Skeletal muscle tissue (tissue), 4 donors: ENCODE measurements around the gene HNF1B. TPM values are rescaled to one million over a fixed set of nuclear protein-coding genes. Genes with fewer than 3 reads are reported as not detected.

Source experiments
- H3K27ac ChIP-seq: one replicate; pipeline ENCODE4 v1.7.0; 2013; ENCODE audit warnings: mild to moderate bottlenecking, low read depth, low read length, inconsistent platforms
- H3K27me3 ChIP-seq, 3 donors: one replicate each; pipeline ENCODE4 v1.7.0; 2013; ENCODE audit warnings: low read length in 3 of 3; ENCODE audit not compliant: control insufficient read depth in 3 of 3, insufficient read depth in 3 of 3
- H3K36me3 ChIP-seq, 3 donors: one replicate each; pipeline ENCODE4 v1.7.0; 2013; ENCODE audit warnings: low read length in 3 of 3; ENCODE audit not compliant: control insufficient read depth in 3 of 3, insufficient read depth in 3 of 3
- H3K4me1 ChIP-seq, 3 donors: one replicate each; pipeline ENCODE4 v1.7.0; 2013; ENCODE audit warnings: low read length in 3 of 3, mild to moderate bottlenecking in 3 of 3; ENCODE audit not compliant: control insufficient read depth in 3 of 3, insufficient read depth in 3 of 3
- H3K4me3 ChIP-seq, 3 donors: one replicate each; pipeline ENCODE4 v1.7.0; 2013; ENCODE audit warnings: low read length in 3 of 3
- H3K9ac ChIP-seq, 3 donors: one replicate each; pipeline ENCODE4 v1.7.0; 2013; ENCODE audit warnings: low read length in 3 of 3, mild to moderate bottlenecking in 3 of 3, moderate library complexity in 2 of 3, low read depth in 1 of 3
- H3K9me3 ChIP-seq, 3 donors: one replicate each; pipeline ENCODE4 v1.7.0; 2013; ENCODE audit warnings: low read length in 3 of 3; ENCODE audit not compliant: control insufficient read depth in 3 of 3
- total RNA-seq: library from RNA; depleted of rRNA; stranded (reverse); fragments of >200 nt; gene quantifications from one replicate; pipeline ENCODE4 v1.2.3, GENCODE V29; 2014
- donor health status: Osteomylitis.

The HNF1B gene
- total RNA-seq, 1 donor from 2014 or later = not detected

DNA sequence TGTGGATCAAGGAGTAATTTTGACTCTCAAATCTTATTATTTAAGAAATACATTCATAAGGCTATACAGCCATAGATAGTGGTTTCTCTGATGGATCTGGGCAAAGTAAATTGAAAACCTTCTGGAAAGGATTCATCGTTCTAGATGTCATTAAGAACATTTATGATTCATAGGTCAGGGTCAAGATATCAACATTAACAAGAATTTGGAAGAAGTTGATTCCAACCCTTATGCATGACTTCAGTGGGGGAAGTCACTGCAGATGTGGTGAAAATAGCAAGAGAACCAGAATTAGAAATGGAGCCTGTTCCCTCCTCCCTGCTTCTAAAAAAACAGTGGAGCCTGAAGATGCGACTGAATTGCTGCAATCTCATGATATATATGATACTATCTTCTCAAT is 36.6 kb upstream of the HNF1B start:
- no peak overlapping the region for H3K9ac ChIP-seq
- no peaks in the 10 kb centered on the region for H3K4me1 ChIP-seq
- no peak overlapping the region for H3K4me3 ChIP-seq
- no peaks in the 10 kb centered on the region for H3K36me3 ChIP-seq
- no peaks in the 10 kb centered on the region for H3K27me3 ChIP-seq
- no peak overlapping the region for H3K27ac ChIP-seq
- H3K9me3 ChIP-seq = no peaks in the 10 kb centered on the region

GRCh38 chr17:37779554-37779953 is 34.7 kb upstream of the HNF1B start:
- H3K4me1 ChIP-seq = no peaks in the 10 kb centered on the region
- no peaks in the 10 kb centered on the region for H3K36me3 ChIP-seq
- H3K9ac ChIP-seq = no peak overlapping the region
- H3K27me3 ChIP-seq = no peaks in the 10 kb centered on the region
- no peak overlapping the region for H3K27ac ChIP-seq
- no peaks in the 10 kb centered on the region for H3K9me3 ChIP-seq
- no peak overlapping the region for H3K4me3 ChIP-seq

- H3K9me3 ChIP-seq = no peaks in the 10 kb centered on the region
- no peaks in the 10 kb centered on the region for H3K36me3 ChIP-seq
- no peak overlapping the region for H3K9ac ChIP-seq
- H3K4me1 ChIP-seq = no peaks in the 10 kb centered on the region
- H3K27me3 ChIP-seq = no peaks in the 10 kb centered on the region
- H3K4me3 ChIP-seq = no peak overlapping the region
- no peak overlapping the region for H3K27ac ChIP-seq
Observed at GRCh38 chr17:37774504-37774903, 29.6 kb upstream of the HNF1B start.

- H3K4me3 ChIP-seq = no peak overlapping the region
- no peak overlapping the region for H3K9ac ChIP-seq
- no peaks in the 10 kb centered on the region for H3K9me3 ChIP-seq
- no peaks in the 10 kb centered on the region for H3K4me1 ChIP-seq
- peaks cover 0 to 3% (median 0%) of the 10 kb centered on the region in 3 donors for H3K27me3 ChIP-seq
- no peaks in the 10 kb centered on the region for H3K36me3 ChIP-seq
- H3K27ac ChIP-seq = no peak overlapping the region
Observed at GRCh38 chr17:37772982-37773381, 28.1 kb upstream of the HNF1B start.

GRCh38 chr17:37770631-37771518 is 26.0 kb upstream of the HNF1B start:
- H3K4me1 ChIP-seq = no peaks in the 10 kb centered on the region
- no peak overlapping the region for H3K4me3 ChIP-seq
- peaks cover 3 to 10% (median 5%) of the 10 kb centered on the region in 3 donors for H3K27me3 ChIP-seq
- H3K9ac ChIP-seq = no peak overlapping the region
- no peaks in the 10 kb centered on the region for H3K36me3 ChIP-seq
- H3K27ac ChIP-seq = no peak overlapping the region
- H3K9me3 ChIP-seq = no peaks in the 10 kb centered on the region

DNA sequence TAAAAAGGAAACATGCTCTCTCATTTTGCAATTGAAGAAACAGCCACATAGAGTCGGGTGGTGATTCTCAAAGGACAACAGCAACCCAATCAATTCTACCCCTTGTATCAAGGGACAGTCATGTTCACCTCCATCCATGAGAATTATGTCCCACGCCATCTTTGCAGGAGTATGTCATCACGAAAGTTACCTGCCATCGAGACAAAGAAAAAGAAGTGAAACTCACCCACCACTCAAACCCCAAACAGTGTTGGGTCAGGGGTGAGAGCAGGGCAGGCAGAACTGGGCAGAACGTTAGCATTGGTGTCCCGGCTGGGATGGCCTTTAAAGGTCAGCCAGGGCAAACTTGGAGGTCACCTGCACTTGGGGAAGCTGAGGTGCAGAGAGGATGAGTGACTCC is 24.2 kb upstream of the HNF1B start:
- Histone ChIP-seq H3K27ac (no peak overlapping the region), H3K36me3 (no peaks in the 10 kb centered on the region), H3K27me3 (peaks cover 3 to 18% (median 12%) of the 10 kb centered on the region in 3 donors), H3K4me3 (no peak overlapping the region), H3K9ac (no peak overlapping the region), H3K9me3 (no peaks in the 10 kb centered on the region), H3K4me1 (no peaks in the 10 kb centered on the region)

DNA sequence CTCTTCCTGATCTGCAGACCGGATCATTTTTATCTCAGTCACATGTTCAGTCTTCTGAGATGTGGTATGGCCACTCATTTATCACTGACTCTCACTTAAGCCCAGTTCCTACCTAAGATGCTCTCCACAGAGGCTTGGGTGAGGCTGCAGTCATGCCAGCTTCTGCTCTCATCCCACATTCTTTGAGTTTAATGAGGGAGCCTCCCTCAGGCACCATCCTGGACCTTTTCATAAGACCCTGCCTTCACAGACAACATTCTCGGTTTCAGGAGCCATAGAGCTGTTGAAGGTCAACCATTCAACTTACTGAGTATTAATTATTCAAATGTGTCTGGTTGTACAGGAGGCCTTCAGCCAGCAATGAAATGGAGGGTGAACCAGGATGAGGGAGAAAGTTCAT is 23.6 kb upstream of the HNF1B start:
- Histone ChIP-seq H3K9ac (no peak overlapping the region), H3K9me3 (no peaks in the 10 kb centered on the region), H3K4me1 (no peaks in the 10 kb centered on the region), H3K36me3 (no peaks in the 10 kb centered on the region), H3K4me3 (no peak overlapping the region), H3K27me3 (peaks cover 3 to 18% (median 15%) of the 10 kb centered on the region in 3 donors), H3K27ac (no peak overlapping the region)

DNA sequence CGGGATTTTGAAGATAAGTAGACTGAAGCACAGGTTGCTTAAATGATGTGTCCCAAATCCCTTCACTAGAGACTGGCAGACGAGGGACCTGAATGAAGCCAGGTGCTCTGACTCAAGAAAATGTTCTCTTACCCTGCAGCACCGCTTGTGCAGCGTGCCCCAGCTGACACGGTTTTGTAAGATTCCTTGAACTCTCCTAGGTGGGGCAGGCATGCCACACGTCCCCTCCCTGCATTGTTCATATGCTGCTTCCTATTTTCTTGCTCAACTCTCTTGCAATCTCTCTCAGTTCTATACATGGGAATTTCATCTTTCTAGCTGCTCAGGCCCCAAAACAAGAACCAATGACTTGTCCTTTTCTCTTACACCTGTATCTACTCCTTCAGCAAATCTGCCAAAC is 22.1 kb upstream of the HNF1B start:
- no peak overlapping the region for H3K27ac ChIP-seq
- H3K27me3 ChIP-seq = peaks cover 8 to 24% (median 23%) of the 10 kb centered on the region in 3 donors
- H3K36me3 ChIP-seq = no peaks in the 10 kb centered on the region
- H3K9ac ChIP-seq = no peak overlapping the region
- H3K4me1 ChIP-seq = no peaks in the 10 kb centered on the region
- no peaks in the 10 kb centered on the region for H3K9me3 ChIP-seq
- H3K4me3 ChIP-seq = no peak overlapping the region

DNA sequence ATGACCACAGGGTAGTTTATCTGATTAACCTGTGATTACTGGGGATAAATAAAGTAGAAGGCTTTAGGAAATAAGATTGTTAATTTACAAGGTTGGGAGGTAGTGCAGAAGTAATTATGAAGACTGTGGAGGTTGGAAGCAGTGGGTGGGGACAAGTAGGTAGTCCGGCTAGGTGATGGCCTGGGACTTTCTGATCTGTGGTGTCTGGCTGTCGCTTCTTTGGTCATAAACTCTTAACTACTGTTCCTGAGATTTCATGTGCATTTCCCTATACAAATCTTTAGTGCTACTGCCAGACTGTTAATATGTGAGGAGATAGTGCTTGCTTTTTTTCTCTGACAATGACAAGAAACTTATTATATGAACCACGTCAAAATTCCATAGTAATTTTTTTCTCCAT is 19.5 kb upstream of the HNF1B start:
- no peak overlapping the region for H3K27ac ChIP-seq
- H3K4me3 ChIP-seq = no peak overlapping the region
- no peaks in the 10 kb centered on the region for H3K36me3 ChIP-seq
- H3K9me3 ChIP-seq = no peaks in the 10 kb centered on the region
- peaks cover 8 to 28% (median 26%) of the 10 kb centered on the region in 3 donors for H3K27me3 ChIP-seq
- H3K9ac ChIP-seq = no peak overlapping the region
- no peaks in the 10 kb centered on the region for H3K4me1 ChIP-seq

GRCh38 chr17:37762666-37763065 is 17.8 kb upstream of the HNF1B start:
- no peak overlapping the region for H3K4me3 ChIP-seq
- H3K36me3 ChIP-seq = no peaks in the 10 kb centered on the region
- H3K27ac ChIP-seq = no peak overlapping the region
- no peaks in the 10 kb centered on the region for H3K9me3 ChIP-seq
- no peaks in the 10 kb centered on the region for H3K4me1 ChIP-seq
- no peak overlapping the region for H3K9ac ChIP-seq
- peaks cover 11 to 33% (median 29%) of the 10 kb centered on the region in 3 donors for H3K27me3 ChIP-seq
